Measurements from ENCODE around the gene FMO4.
A peak's percentile ranks its signal among the peaks of the same experiment; 100 is the strongest.
"Not testable (repeated sequence)": the region's sequence is repeated elsewhere in the genome, so short reads cannot be mapped to it uniquely, and the experiment has no call there.

Gene FMO4, protein sequence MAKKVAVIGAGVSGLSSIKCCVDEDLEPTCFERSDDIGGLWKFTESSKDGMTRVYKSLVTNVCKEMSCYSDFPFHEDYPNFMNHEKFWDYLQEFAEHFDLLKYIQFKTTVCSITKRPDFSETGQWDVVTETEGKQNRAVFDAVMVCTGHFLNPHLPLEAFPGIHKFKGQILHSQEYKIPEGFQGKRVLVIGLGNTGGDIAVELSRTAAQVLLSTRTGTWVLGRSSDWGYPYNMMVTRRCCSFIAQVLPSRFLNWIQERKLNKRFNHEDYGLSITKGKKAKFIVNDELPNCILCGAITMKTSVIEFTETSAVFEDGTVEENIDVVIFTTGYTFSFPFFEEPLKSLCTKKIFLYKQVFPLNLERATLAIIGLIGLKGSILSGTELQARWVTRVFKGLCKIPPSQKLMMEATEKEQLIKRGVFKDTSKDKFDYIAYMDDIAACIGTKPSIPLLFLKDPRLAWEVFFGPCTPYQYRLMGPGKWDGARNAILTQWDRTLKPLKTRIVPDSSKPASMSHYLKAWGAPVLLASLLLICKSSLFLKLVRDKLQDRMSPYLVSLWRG

DNA sequence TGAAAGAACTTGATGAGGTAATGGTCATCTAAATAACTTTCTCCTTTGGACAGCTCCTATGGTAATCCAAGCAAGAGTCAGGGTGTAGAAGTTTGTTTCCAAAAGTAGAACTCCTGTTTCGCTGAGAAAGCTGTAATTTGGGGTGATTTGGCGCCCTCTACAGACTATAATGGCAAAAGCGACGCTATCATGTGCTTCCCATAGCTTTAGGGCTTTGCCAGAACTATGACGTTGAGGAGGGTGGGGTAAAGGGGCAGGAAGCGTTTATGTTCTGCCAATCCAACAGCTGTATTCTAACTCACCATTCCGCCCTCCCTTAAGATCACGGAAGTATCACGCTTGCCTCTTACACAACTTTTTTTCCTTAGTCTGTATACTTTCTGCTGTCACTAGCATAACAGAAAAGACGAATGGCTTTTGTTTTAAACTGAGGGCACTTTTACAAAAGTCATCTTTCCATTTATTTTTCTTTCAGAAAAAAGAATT is at the start of gene FMO4:
Gene FMO4, plus strand, starts transcription at position 349 of the 486 bp plus-strand sequence. CDS start 5,643 bp downstream, outside the sequence.
- DNase-seq = peak; percentile 79

DNA sequence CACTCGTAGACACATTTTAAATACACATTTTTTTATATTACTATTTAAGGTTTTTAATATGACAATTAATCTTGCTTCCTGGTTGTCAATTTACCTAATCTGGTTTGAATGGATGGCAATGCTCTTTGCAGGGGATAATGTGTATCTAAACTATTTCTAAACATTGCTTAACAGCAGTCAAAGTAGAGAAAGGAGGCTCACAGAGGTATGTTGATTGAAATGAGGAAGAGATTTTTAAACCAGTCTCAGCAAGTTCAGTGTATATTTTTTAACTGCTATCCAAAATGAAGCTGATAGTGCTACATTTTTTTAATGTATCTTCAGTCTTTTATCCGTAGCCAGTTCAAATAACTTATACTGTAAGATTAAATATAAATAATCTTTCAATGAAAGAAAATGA is 48.3 kb upstream of the FMO4 start:
- no peak for DNase-seq

DNA sequence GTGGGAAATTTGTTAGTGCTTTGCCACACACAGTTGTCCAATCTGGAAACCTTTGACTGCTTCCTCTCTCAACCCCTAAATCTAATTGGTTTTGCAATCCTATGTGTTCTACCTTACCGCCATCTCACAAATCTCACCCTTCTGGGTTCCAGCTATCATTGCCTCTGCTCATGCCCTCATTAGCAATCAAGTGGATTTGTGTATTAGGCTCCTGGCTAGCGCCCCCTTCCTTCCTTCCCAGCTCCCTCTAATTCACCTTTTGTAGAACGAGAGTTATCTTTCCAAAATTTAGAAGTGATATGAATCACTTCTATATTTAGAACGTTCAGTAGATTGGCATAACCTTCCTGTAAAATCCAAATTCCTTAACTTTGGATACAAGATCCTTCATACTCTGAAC is 47.1 kb upstream of the FMO4 start:
- no peak for DNase-seq

DNA sequence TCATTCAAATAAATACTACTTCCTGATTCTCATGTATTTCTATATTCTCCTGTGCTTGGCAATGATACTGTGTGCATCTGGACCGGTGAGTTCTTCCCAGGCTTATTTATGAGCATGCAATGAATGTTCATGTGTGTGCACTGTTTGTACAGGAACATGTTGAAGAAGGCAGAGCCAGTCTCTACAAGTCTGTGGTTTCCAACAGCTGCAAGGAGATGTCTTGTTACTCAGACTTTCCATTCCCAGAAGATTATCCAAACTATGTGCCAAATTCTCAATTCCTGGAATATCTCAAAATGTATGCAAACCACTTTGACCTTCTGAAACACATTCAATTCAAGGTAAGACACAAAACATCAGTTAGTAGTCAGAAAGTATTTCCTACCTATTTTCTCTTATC is 46.6 kb upstream of the FMO4 start:
- DNase-seq = no peak

DNA sequence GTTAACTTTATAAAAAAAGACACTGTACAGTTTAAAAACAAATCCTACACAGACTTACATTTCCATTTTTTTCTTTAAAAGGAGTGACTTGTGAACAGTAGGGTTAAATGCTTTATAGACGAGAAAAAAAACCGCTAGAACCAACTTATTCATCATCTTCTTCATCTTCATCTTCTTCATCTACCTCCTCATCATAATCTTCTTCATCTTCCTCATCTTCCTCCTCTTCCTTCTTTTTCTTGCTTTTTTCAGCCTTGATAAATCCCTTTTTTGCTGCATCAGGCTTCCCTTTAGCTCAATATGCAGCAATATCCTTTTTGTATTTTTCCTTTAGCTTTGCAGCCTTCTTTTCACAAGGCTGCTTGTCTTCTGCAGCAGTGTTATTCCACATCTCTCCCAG is 43.2 kb upstream of the FMO4 start:
- no peak for DNase-seq

DNA sequence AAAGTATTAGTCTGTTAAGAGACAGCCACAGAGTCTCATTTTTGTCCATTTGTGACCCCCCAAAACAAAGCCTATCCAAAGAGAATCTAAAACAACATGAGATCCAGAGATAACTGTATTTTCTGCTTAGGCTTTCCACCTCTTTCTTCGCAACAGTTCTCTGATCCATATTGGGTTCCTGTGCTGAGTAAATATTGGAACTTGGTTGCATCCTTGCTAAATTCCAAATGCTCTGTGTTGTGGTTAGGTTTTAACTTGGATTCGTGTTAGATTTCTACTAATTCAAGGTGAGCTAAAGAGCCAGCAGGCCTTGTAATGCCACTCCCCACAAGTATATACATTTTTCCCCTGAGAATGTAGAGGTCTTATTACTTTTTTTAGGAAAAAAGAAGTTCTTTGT is 36.4 kb upstream of the FMO4 start:
- DNase-seq = no peak

DNA sequence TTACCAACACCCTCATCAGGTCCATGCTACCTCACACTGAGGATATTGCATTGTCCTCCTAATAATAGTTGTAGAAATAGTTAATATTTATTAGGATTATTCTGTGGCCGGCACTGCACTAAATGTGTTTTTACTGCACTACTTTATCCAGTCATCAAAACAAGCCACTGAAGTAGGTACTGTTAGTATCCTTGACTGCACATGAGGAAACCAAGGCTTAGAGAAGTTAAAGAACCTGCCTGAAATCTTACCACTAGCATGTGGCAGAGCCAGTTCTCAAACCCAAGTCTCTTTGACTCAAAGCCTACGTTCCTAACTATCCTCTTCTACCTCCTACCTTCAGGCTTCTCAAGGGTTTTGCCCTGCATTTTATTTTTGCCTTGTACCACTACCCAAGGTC is 34.7 kb upstream of the FMO4 start:
- DNase-seq = no peak

DNA sequence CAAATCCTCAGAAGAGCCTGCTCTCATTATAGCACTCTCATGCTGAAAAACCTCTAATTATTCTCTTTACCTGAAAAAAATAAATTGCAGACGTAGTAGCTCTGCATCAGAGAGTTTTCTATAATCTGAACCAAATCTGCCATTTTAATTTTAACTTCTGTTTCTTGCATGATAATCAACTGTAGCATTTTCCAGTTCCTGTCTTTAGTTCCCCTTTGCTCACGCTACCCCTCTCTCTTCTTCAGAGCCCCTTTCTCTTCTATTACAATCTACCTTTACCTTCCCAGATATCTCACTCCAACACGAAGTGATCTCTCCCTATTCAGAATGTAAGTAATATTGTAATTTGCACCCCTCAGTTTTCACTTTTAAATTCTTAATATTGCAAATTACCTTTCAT is 34.3 kb upstream of the FMO4 start:
- no peak for DNase-seq

DNA sequence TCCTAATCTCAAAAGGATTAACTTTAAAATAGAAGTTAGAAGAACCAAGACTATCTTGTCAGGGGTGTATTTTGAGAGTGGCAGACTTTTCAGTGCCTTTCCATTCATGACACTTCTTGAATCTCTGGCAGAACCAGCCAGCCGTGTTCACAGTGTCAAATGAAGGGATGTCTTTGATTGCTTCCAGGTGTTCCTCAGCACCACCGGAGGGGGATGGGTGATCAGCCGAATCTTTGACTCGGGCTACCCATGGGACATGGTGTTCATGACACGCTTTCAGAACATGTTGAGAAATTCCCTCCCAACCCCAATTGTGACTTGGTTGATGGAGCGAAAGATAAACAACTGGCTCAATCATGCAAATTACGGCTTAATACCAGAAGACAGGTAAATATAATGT is 33.4 kb upstream of the FMO4 start:
- no peak for DNase-seq

DNA sequence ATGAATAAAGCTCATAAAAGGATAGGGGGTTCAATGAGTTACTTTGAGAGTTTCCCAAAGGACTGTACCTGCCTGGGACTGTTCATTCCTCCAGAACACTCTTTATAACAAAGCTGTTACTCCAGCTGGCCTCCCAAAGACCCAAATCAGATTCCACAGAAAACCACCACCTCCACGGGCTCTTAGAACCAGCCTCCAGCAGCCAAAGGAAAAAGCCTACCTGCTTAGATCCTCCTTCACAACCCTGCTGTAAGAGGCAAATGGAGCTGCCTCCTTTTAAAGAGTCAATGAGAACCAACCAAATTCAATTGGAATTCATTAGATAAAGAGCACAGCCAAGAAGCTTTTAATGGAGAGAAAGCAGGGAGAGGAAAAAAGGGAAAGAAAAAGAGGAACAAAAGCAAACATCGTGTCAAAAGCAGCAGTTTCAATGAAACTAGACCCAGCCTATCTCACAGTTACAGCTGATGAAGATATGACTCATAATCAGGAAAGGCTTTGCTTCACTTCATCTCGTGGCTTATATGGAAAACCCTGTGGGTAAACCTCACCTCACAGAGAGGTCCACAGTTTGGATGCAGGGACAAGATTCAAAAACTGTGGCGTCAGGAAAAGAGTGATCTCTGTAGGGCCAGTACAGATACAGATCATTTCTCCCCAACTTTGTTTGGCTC is 27.8 kb upstream of the FMO4 start:
- DNase-seq = no peak

DNA sequence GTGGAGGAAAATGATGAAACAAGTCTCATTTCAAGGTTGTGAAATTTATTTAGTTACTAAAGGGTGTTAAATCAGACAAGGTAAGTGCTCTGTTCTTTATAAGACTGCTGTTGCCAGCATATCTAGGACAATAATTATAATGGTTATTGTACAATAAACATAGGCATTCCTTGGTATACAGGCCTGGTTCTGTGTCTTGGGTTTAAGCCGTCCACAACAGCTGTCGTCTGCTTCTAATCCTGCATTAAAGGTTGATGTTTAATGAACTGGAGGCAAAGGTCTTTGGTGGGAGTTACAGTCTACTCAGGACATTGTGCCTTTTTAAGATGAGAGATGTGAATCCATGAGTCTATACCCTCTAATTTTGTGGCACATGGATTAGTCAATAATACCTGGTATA is 23.4 kb upstream of the FMO4 start:
- no peak for DNase-seq

DNA sequence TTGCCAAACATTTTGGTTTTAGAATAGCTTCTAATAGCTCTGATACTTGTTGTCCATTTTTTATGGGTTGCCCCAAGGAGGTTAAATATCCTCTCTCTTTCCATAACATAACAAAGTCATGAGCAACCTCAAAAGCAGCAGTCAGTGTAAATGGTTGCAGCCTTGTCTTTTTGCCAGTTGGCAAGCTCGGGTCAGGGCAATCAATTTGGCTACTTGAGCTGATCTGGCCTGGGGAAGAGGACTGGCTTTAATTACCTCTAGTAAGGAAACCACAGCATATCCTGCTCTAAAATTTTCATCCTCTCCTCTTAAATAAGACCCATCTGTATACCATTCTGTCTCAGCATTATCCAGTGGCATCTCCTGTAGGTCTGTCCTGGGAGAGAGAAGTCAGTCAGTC is 21.2 kb upstream of the FMO4 start:
- DNase-seq = no peak

DNA sequence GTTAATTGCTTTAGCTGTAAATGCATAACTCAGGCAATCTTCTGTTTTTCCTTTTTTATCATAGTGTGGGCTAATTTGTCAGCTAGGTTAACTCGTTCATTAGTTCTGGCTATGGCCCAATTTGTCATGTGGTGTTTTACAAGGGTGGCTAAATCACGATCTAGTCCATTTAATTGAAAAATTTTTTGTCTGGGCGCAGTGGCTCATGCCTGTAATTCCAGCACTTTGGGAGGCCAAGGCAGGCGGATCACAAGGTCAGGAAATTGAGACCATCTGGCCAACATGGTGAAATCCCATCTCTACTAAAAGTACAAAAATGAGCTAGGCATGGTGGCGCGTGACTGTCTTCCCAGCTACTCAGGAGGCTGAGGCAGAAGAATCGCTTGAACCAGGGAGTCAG is 18.6 kb upstream of the FMO4 start:
- DNase-seq = not testable (repeated sequence)

DNA sequence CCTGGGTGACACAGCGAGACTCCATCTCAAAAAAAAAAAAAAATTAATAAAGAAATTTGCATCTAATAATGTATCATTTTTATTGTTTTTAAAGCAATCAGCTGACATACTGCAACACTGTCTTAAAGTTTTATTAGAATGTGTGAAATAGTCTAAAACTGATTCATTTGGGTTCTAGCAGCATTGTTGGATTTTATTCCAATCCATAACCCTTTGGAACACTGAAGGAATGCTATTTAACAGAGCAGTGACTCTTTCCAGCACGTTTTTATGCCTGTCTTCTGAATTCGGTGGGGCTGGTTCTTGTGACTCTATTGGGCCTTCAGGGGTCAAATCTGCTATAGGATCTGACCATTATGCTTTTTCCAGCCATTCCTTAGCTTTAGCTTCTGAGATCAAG is 18.2 kb upstream of the FMO4 start:
- DNase-seq = no peak

DNA sequence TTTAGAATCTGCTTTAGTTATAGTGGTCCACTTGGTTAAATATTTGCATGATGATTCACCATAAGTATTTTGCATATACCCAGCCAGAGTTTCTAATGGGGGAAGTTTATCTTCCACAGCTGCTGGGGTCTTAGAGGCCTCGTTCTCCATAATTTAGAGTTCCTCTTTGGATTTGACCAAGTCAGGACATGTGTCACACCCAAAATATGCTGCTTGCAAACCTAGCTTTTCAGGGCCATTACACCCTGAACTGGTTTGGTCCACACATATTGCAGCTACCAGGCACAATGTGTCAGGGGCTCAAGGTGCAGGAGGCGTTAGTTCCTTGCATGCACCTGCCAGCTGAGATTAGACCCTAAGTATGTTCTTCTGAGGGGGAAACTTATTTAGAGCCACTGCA is 17.1 kb upstream of the FMO4 start:
- no peak for DNase-seq

DNA sequence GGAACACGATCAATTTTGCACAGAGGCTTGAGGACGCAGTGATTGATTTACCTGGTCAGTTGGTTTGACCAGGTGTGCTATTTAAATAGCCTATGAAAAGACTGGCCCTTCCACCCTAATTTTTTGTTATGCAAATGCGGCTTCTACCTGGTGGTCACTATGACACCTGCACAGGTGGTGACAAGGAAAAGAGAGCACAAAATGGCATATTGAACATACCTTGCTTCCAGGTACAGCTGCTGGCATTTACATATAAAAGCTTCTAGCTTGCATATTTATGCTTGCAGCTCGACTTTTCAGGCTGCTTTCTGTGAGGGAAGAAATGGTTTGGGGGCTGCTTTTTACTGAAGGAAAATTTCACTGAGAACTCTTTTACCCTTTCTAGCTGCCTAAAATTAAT is 15.3 kb upstream of the FMO4 start:
- no peak for DNase-seq

DNA sequence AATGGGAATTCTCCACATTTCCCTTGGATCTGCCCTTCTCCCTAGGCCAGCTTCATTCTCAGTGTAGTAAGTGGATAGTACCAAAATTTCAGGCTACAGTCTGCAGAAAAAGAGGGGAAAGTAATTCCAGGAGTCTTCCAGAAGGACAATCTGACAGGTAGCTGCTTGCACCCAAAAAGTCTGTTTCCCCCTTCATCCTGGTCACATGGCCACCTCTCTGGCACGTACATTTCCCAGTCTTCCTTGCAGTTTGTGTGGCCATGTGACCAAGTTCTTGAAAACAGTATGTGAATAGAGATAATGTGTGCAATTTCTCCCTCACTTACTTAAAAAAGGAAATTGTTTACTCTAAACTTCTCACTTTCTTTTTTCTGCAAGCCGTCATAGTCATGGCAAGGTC is 14.6 kb upstream of the FMO4 start:
- no peak for DNase-seq

DNA sequence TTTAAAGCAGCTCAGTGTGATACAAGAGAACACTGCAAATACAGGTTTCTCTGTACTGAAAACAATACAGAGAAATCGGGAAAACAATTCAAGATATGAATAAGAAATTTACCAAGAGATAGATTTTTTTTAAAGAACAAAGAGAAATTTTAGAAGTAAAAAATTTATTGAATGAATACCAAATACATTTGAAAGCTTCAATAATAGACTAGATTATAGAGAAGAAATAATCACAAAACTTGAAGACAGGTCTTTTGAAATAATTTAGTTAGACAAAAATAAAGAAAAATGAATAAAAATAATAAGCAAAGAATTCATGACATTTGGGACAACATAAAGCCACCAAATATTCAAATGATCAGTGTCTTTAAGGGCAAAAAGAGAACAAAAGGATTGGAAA is 13.6 kb upstream of the FMO4 start:
- DNase-seq = no peak

DNA sequence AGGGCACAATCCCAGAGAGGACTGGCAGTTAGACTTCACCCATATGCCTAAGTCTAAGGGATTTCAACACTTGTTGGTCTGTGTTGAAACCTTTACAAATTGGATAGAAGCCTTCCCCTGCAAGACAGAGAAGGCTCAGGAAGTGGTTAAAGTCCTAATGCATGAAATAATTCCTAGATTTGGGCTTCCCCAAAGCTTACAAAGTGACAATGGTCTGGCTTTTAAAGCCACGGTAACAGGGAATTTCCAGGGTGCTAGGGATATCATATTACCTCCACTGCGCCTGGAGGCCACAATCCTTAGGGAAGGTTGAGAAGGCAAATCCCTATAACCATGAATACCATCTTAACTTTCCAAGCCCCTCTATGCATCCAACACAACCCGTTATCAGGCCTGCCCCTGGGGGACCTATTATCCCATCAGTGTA is 3.3 kb upstream of the FMO4 start:
- DNase-seq = no peak

DNA sequence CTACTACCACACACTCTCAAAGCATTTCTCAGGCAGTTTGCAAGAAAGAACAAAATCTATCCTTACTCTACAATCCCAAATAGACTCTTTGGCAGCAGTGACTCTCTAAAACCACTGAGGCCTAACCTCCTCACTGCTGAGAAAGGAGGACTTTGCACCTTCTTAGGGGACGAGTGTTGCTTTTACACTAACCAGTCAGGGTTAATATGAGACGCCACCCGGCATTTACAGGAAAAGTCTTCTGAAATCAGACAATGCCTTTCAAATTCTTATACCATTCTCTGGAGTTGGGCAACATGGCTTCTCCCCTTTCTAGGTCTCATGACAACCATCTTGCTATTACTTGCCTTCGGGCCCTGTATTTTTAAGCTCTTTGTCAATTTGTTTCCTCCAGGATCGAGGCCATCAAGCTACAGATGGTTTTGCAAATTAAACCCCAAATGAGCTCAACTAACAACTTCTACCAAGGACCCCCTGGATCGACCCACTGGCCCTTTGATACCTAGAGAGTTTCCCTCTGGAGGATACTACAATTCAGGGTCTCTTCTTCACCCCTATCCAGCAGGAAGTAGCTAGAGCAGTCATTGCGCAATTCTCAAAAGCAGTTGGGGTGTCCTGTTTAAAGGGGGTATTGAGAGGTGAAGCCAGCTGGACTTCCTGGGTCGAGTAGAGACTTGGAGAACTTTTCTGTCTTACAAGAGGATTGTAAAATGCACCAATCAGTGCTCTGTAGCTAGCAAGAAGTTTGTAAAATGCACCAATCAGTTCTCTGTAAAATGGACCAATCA is 2.0 kb upstream of the FMO4 start:
- DNase-seq = no peak

DNA sequence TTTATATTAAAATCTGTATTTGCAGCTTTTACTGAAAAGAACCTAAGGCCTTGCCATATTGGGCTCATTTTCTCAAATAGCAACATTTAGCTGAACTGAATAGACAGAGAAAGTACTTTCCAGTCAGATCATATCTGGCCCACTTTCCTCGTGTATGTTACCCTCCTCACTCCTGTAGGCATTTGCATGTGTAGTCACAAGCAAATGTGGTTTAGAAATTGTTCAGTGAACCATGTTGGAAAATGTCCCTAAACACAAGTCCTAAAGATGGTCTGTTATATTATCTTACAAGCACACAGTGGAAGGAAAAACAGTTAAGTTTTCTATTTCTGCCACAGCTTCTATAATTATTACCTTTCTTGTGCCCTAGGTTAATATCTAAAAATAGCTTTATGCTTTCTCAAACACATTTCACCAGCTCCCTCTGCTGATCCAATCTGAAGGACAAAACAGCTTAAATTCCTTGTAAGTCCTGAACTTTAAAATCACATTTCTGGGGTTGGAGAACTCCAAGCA is 606 bp upstream of the FMO4 start:
- DNase-seq = no peak

DNA sequence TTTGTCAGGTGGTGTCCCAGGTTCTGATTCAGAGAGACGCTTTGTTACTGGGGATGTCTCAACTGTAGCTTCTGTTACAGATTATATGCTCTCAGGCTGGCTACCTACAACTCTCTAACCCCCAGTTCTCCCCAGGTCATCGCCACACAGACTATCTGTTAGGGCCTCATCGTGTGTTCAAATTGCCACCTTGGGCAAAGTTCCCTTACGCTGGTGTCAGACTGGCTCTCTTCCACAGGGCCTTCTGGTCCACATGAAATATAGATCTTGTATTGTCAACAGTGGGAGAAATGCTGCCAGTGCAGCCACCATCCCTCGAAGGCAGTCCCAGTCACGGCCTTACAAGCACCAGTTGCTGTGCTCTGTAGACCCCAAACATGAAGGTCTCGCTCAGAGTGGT is 15.3 kb downstream of the FMO4 start:
- no peak for DNase-seq

DNA sequence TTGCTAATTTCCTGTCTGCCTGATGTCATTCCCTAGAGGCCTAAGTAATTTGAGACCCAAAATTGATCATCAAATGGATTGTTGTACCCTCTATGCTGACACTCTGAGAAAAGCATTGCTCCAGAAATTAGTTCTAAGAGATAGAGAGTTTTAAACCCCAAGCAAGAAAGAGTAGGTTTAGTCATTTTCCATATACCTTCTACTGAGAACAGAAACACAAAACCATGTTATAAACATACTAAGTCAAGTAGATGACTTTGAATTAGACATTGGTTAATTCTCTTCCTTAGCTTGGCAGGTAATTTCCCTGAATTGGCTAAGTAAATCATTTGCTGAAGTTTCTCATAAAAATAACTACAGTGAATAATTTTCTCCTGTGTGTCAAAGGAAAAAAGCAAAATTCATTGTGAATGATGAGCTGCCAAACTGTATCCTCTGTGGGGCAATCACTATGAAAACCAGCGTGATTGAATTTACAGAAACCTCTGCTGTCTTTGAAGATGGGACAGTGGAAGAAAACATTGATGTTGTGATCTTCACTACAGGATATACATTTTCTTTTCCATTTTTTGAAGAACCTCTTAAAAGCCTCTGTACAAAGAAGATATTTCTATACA is 20.1 kb downstream of the FMO4 start:
- no peak for DNase-seq

Data from NCI-H1436 treated with DMSO at 0.1 percent for 48 hours (cell line).